Stimulated activated CD8-positive, alpha-beta memory T cell treated with anti-CD3 and anti-CD28 coated beads, Interleukin-15, amount 100 ng/mL, for 24 hours (primary cell): Measurements from ENCODE around the gene CCDC127.
A peak's percentile ranks its signal among the peaks of the same experiment; 100 is the strongest.
"Not testable (repeated sequence)": the region's sequence is repeated elsewhere in the genome, so short reads cannot be mapped to it uniquely, and the experiment has no call there.

Experiments
- DNase-seq: peaks from one replicate; pipeline ENCODE4 v3.0.0-alpha.2; 2020; ENCODE audit warnings: low read depth

CCDC127 gene, protein sequence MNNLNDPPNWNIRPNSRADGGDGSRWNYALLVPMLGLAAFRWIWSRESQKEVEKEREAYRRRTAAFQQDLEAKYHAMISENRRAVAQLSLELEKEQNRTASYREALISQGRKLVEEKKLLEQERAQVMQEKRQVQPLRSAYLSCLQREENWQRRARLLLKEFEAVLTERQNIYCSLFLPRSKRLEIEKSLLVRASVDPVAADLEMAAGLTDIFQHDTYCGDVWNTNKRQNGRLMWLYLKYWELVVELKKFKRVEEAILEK

GRCh38 chr5:217494-218456 is at the start of gene CCDC127, which contains the start of gene SDHA:
CCDC127 (minus strand) TSS chr5:218153; CDS start chr5:216849, 1,304 bp downstream.
SDHA (plus strand) TSS chr5:218320; CDS start chr5:218356, 36 bp downstream.
- DNase-seq: peak; percentile 99

GRCh38 chr5:267716-268115 is 49.8 kb upstream of the CCDC127 start:
- DNase-seq: no peak

DNA sequence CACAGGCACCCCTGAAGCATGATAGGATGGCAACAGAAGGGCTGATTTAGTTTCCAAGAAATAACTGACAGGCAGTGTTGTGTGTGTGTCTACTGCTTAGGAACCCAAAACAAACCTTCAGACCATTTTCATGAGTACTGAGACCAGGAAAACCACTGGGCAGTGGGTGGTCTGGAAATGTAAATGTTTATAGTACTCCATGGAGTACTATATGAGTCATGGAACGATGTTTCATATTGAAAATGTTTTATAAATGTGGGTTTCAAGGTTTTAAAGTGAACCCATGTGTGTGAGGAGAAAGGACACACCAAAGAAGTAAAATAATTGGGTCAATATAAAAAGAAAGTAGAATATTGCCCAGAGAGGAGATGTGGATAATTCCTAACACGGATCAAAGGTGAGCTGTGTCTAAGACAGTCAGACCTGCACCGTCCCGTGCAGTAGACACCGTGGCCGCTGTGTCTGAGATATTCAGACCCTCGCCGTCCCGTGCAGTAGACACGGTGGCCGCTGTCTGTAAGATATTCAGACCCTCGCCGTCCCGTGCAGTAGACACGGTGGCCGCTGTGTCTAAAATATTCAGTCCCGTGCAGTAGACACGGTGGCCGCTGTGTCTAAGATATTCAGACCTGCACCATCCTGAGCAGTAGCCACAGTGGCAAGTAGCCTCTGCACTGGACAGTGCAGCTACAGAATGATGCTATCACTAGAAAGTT is 48.5 kb upstream of the CCDC127 start:
- not testable (repeated sequence) for DNase-seq

DNA sequence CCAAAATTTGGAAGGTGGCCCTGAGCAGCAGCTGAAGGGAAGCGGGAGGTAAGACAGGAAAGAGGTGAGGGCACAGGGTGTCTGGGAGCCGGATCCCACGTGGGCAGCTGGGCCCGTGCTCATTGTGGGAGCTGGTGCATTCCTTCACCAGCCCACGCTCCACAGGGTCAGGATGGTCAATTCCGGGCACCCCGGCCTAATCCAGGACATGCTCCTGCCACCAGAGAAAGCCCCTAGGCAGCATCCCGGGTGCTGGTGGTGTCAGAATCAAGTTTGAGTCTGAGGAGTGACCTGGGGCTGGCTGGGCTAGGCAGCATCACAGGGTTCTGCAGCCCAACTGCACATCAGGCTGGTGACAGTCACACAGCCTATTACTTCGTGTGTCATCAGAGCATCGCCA is 46.4 kb upstream of the CCDC127 start:
- DNase-seq: no peak

DNA sequence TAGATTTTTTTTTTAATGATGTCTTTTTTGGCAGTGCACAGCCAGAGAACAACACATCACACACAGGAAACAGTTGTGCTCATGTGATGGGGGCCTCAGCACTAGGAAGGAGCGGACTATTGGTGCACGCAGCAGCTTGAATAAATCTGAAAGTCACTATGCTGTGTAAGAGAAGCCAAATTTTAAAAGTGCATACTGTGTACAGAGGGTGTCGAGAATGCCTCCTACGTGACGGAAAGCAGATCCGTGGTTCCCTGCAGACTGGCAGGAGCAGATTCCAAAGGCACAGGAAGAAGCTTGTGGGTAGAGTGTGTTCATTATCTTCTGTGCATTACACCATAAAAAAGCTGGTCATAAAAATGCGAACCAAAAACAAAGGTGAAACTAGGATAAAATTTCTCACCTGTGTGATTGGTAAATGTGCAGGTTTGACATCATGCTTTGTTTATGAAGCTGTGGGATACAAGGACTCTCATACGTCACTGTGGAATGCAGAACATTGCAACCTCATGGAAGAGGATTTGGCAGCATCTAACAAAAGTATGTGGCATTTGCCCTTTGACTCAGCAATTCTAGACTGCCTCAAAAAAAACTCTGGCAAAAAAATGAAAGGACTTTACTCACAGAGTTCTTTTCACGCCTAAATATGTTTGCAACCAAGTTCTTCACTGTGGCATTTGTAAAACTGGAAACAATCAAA is 45.5 kb upstream of the CCDC127 start:
- DNase-seq: not testable (repeated sequence)

DNA sequence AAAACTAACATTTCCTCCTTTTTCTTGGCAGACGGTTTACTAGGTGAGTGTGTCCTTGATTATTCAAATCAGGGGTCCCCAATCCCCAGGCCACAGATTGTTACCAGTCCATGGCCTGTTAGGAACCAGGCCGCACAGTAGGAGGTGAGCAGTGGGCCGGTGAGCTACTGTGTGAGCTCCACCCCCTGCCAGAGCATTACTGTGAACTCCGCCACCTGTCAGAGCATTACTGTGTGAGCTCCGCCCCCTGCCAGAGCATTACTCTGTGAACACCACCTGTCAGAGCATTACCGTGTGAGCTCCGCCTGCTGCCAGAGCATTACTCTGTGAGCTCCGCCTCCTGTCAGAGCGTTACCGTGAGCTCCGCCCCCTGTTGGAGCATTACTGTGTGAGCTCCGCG is 39.2 kb upstream of the CCDC127 start:
- no peak for DNase-seq

- DNase-seq: not testable (repeated sequence)
Observed at GRCh38 chr5:256347-256746, 38.4 kb upstream of the CCDC127 start.

DNA sequence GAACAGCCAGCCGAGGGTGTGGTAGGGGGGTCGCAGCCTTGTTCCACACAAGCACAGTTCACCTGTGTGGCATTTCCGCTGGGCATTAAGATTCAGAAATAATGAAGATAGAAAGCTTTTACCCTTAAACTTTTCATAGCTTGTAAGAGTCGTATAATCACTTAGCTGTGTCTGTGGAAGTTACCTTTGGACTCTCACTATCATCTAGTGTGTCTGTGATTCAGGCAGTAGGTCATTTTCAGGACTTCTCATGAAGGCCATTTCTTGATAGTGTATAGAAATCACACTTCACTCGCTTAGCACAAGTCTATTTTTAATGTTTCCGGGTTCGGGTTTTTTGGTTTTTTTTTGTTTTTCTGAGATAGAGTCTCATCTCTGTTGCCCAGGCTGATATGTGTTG is 37.2 kb upstream of the CCDC127 start:
- DNase-seq: not testable (repeated sequence)

DNA sequence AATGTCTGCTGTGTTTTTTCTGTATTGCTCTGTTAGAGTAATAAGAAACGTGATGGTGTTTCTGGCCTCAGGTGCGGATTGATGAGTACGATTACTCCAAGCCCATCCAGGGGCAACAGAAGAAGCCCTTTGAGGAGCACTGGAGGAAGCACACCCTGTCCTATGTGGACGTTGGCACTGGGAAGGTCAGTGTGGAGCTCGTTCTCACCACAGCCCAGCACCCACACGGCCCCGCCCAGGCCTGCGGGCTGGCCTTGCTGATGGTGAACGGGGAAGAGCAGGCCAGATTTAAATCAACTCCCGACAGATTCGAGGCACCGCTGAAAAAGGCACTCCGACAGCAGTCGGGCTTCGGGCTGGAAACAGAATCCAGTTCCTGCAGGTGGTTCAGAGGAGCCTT is 36.4 kb upstream of the CCDC127 start:
- not testable (repeated sequence) for DNase-seq

GRCh38 chr5:252546-252945 is 34.6 kb upstream of the CCDC127 start:
- no peak for DNase-seq

DNA sequence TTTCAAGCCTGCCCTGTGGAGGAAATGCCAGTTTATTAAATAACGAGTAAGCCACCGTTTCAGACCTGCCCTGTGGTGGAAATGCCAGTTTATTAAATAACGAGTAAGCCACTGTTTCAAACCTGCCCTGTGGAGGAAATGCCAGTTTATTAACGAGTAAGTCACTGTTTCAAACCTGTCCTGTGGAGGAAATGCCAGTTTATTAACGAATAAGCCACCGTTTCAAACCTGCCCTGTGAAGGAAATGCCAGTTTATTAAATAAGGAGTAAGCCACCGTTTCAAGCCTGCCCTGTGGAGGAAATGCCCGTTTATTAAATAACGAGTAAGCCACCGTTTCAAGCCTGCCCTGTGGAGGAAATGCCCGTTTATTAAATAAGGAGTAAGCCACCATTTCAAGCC is 34.0 kb upstream of the CCDC127 start:
- not testable (repeated sequence) for DNase-seq

DNA sequence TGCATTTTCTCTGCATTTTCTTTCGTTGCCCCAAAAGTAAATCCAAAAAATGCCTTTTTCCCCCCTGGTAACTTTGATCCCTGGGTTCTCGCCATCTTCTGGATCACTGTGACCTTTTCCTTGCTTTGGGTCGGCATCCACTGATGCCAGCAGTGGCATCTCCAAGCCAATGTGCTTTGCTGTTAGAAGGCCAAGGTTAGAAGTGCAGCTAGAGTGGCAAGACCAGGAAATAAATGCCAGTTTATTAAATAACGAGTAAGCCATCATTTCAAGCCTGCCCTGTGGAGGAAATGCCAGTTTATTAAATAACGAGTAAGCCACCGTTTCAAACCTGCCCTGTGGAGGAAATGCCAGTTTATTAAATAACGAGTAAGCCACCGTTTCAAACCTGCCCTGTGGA is 33.6 kb upstream of the CCDC127 start:
- not testable (repeated sequence) for DNase-seq

- DNase-seq: not testable (repeated sequence)
Observed at GRCh38 chr5:251016-251415, 33.1 kb upstream of the CCDC127 start.

GRCh38 chr5:250396-250795 is 32.4 kb upstream of the CCDC127 start:
- not testable (repeated sequence) for DNase-seq

GRCh38 chr5:245717-246116 is 27.8 kb upstream of the CCDC127 start:
- not testable (repeated sequence) for DNase-seq

- not testable (repeated sequence) for DNase-seq
Observed at GRCh38 chr5:243683-244367, 25.9 kb upstream of the CCDC127 start.

DNA sequence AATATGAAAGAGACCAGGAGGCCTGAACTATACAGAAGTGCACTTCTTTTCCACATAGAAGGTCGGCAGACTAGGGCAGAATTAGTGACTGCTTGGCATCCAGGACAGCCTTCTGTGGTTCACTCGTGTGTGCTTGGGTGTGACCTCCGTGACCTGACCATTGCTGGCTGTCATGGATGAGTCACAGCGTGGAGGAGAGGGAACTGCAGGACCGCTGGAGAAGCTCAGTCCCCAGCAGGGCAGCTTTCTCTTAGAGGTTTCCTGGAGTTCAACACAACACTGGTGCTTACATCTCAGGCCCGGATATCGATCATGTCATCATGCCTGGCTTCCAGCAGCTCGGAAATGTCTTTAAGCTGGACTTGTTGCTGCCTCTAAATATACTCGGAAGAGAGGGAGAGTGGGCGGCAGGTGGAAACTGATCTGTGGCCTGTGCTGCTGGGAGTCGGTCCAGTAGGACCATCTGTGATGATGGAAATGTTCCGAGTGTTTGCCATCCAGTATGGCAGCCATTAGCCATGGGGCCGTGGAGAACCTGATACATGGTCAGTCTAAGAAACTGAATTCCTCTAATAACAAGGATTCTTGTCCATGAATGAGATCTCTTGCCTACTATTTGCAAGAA is 23.2 kb upstream of the CCDC127 start:
- not testable (repeated sequence) for DNase-seq

DNA sequence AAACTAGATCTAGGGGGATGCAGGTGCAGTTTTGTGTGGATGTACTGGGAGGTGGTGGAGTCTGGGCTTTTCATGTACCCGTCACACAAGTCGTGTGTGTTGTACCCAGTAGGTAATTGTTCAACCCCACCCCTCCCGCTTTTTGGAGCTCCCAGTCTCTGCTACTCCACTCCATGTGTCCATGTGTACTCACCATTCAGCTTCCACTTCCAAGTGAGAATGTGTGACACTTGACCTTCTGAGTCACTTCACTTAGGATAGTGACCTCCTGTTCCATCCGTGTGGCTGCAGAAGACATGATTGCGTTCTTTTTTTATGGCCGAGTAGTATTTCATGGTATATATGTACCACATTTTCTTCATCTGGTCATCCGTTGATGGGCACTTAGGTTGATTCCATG is 22.6 kb upstream of the CCDC127 start:
- not testable (repeated sequence) for DNase-seq

GRCh38 chr5:237931-238330 is 20.0 kb upstream of the CCDC127 start:
- not testable (repeated sequence) for DNase-seq

- not testable (repeated sequence) for DNase-seq
Observed at GRCh38 chr5:235527-235926, 17.6 kb upstream of the CCDC127 start.

DNA sequence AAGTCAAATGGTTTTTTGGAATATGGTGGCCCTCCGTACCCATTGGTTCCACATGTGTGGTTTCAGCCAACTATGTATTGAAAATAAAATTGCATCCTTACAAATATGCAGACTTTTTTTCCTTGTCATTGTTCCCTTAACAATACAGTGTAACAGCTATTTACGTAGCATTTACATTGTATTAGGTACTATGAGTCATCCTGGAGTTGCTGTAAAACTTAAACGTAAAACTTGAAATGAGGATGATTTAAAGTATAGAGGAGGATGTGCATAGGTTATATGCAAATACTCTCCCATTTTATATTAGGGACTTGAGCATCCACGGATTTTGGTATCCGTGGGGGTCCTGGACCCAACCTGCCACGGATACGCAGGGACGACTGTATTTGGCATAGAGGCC is 16.5 kb upstream of the CCDC127 start:
- no peak for DNase-seq
